ENCODE results near the gene MAPK10. TPM values are rescaled to one million over a fixed set of nuclear protein-coding genes. Genes with fewer than 3 reads are reported as not detected.

The MAPK10 gene
- total RNA-seq, 1 experiment from 2014 or later: 5.3 TPM

DNA sequence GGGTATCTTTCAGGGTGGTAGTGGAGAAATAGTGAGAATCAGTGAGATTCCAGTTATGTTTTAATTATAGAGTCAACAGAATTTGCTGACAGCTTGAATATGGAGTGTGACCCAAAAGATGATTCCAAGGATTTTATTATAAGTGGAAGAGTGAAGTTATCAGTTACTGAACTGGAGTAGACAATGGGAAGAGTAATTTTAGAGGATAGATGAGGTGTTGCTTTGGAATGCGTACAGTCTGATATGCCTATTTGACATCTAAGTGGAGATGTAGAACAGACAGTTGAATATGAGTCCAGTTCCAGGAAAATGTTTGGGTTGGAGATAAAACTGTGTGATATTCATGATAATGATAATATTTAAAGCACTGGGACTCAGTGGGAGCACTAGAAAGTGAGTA lies 174.2 kb downstream of the MAPK10 start:
- H3K4me1 Mint-ChIP-seq (ENCODE audit: insufficient read depth, unreplicated experiment): peaks cover 4% of the 10 kb centered on the region
- no peak for DNase-seq (ENCODE audit: unreplicated experiment)
- no TSS peak for BruUV-seq (replicated peaks)
- H3K27me3 Mint-ChIP-seq (ENCODE audit: insufficient read depth, unreplicated experiment): no peaks in the 10 kb centered on the region
- ChIA-PET POLR2A (no interaction called here), CTCF (no interaction called here)
- peaks cover 8% of the 10 kb centered on the region for H3K36me3 Mint-ChIP-seq (ENCODE audit: insufficient read depth, unreplicated experiment)
- TF ChIP-seq, protein P1, sequence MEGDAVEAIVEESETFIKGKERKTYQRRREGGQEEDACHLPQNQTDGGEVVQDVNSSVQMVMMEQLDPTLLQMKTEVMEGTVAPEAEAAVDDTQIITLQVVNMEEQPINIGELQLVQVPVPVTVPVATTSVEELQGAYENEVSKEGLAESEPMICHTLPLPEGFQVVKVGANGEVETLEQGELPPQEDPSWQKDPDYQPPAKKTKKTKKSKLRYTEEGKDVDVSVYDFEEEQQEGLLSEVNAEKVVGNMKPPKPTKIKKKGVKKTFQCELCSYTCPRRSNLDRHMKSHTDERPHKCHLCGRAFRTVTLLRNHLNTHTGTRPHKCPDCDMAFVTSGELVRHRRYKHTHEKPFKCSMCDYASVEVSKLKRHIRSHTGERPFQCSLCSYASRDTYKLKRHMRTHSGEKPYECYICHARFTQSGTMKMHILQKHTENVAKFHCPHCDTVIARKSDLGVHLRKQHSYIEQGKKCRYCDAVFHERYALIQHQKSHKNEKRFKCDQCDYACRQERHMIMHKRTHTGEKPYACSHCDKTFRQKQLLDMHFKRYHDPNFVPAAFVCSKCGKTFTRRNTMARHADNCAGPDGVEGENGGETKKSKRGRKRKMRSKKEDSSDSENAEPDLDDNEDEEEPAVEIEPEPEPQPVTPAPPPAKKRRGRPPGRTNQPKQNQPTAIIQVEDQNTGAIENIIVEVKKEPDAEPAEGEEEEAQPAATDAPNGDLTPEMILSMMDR (IDR thresholded peaks at IDR 0.05; ENCODE audit: unreplicated experiment): no peak
- no peak overlapping the region for H3K27ac Mint-ChIP-seq (ENCODE audit: low read depth, unreplicated experiment)
- H3K4me3 Mint-ChIP-seq (ENCODE audit: unreplicated experiment): no peak overlapping the region
- intact Hi-C loops (cut with micrococcal nuclease): no loop called here
- peaks cover 12% of the 10 kb centered on the region for H3K9me3 Mint-ChIP-seq (ENCODE audit: unreplicated experiment)

DNA sequence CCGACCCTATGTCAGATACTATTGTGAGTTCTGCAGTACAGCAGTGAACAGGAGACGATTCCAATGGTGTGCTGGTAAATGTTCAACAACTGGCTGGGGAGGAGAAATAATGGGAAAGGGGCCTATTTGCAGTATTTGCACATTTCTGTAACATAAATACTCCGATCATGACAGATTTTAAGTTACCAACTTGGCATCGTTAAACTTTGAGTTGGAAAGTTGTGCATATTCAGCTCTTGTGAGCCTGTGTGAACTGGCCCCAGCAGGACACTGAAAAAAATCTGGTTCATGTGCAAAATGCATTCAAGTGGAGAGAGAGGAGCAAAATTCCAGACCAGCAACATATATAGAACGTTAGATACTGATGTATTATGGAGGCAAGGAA lies 175.0 kb downstream of the MAPK10 start:
- TF ChIP-seq, protein P1 (IDR thresholded peaks at IDR 0.05; ENCODE audit: unreplicated experiment): no peak
- H3K27ac Mint-ChIP-seq (ENCODE audit: low read depth, unreplicated experiment): no peak overlapping the region
- no peak for DNase-seq (ENCODE audit: unreplicated experiment)
- peaks cover 17% of the 10 kb centered on the region for H3K9me3 Mint-ChIP-seq (ENCODE audit: unreplicated experiment)
- H3K36me3 Mint-ChIP-seq (ENCODE audit: insufficient read depth, unreplicated experiment): peaks cover 8% of the 10 kb centered on the region
- ChIA-PET CTCF (interaction anchor here (1.0 kb wide), 1 partner anchor 9 kb away, joined by 3 read pairs; no protein-coding TSS in a partner anchor), POLR2A (no interaction called here)
- peaks cover 4% of the 10 kb centered on the region for H3K4me1 Mint-ChIP-seq (ENCODE audit: insufficient read depth, unreplicated experiment)
- no peaks in the 10 kb centered on the region for H3K27me3 Mint-ChIP-seq (ENCODE audit: insufficient read depth, unreplicated experiment)
- no TSS peak for BruUV-seq (replicated peaks)
- intact Hi-C loops (cut with micrococcal nuclease): no loop called here
- H3K4me3 Mint-ChIP-seq (ENCODE audit: unreplicated experiment): no peak overlapping the region

DNA sequence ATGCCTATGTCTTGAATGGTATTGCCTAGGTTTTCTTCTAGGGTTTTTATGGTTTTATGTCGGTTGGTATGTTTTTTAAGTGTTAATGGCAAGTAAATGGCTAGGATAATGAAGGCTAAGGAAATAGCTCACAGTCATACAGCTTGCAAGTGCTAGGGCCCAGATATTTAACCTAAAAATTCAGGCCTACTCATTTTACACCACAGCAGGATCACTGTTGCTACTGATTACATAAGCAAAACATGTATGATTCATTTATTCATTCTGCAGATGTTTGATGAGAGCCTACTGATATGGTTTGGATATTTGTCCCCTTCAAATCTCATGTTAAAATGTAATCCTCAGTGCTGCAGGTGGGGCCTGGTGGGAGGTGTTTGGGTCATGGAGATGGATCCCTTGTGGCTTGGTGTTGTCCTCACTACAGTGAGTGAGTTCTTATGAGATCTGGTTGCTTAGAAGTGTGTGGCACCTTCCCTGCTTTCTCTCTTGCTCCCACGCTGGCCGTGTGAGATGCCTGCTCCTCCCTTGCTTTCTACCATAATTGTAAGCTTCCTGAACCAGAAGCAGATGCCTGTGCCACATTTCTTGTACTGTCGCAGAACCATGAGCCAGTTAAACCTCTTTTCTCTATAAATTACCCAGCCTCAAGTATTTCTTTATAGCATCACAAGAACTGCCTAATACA lies 175.5 kb downstream of the MAPK10 start:
- TF ChIP-seq, protein P1 (IDR thresholded peaks at IDR 0.05; ENCODE audit: unreplicated experiment): no peak
- no peak for DNase-seq (ENCODE audit: unreplicated experiment)
- intact Hi-C loops (cut with micrococcal nuclease): no loop called here
- no TSS peak for BruUV-seq (replicated peaks)
- Mint-ChIP-seq H3K36me3 (ENCODE audit: insufficient read depth, unreplicated experiment) (peaks cover 8% of the 10 kb centered on the region), H3K27ac (ENCODE audit: low read depth, unreplicated experiment) (no peak overlapping the region), H3K27me3 (ENCODE audit: insufficient read depth, unreplicated experiment) (no peaks in the 10 kb centered on the region), H3K9me3 (ENCODE audit: unreplicated experiment) (peaks cover 12% of the 10 kb centered on the region), H3K4me3 (ENCODE audit: unreplicated experiment) (no peak overlapping the region), H3K4me1 (ENCODE audit: insufficient read depth, unreplicated experiment) (peaks cover 4% of the 10 kb centered on the region)
- CTCF ChIA-PET: interaction anchor here (1.0 kb wide), 1 partner anchor 8 kb away, joined by 3 read pairs; no protein-coding TSS in a partner anchor
- POLR2A ChIA-PET: no interaction called here

DNA sequence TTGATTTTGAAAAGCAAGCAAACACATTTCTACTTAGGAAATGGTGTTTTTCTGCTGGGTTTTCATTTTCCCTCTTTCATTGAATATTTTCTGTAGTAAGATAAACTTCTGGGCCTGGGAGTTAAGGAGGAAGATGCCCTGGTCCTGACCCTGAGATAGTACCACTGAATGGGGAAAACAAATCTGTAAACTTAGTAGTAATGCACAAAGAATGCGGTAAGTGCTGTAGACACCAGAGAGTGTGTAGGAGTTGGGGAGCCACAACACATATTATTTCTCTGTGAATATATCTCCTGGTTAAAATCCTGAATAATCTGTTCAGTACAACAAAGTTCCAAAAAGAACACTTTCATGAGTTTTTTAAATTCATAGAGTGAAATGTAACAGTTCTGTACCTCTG lies 178.3 kb downstream of the MAPK10 start:
- peaks cover 8% of the 10 kb centered on the region for H3K36me3 Mint-ChIP-seq (ENCODE audit: insufficient read depth, unreplicated experiment)
- TF ChIP-seq, protein P1 (IDR thresholded peaks at IDR 0.05; ENCODE audit: unreplicated experiment): no peak
- intact Hi-C loops (cut with micrococcal nuclease): no loop called here
- H3K4me1 Mint-ChIP-seq (ENCODE audit: insufficient read depth, unreplicated experiment): peaks cover 4% of the 10 kb centered on the region
- H3K27ac Mint-ChIP-seq (ENCODE audit: low read depth, unreplicated experiment): no peak overlapping the region
- H3K4me3 Mint-ChIP-seq (ENCODE audit: unreplicated experiment): no peak overlapping the region
- POLR2A ChIA-PET: no interaction called here
- H3K9me3 Mint-ChIP-seq (ENCODE audit: unreplicated experiment): peaks cover 9% of the 10 kb centered on the region
- no peaks in the 10 kb centered on the region for H3K27me3 Mint-ChIP-seq (ENCODE audit: insufficient read depth, unreplicated experiment)
- DNase-seq (ENCODE audit: unreplicated experiment): peak; percentile 1
- CTCF ChIA-PET: no interaction called here
- no TSS peak for BruUV-seq (replicated peaks)
